HUES48 (cell line): ENCODE data around the gene EFR3B.
"Not testable (repeated sequence)": the region's sequence is repeated elsewhere in the genome, so short reads cannot be mapped to it uniquely, and the experiment has no call there.

Source experiments
- H3K27ac ChIP-seq: one replicate; pipeline ENCODE4 v1.7.0; 2013; ENCODE audit warnings: low read depth, low read length, inconsistent platforms
- H3K27me3 ChIP-seq: 2 replicates; pipeline ENCODE4 v1.6.1; 2013; ENCODE audit warnings: mild to moderate bottlenecking, low read length; ENCODE audit not compliant: control insufficient read depth, insufficient read depth
- H3K36me3 ChIP-seq: 2 replicates; pipeline ENCODE4 v1.6.1; 2013; ENCODE audit warnings: low read length; ENCODE audit not compliant: control insufficient read depth, insufficient read depth
- H3K4me1 ChIP-seq: 2 replicates; pipeline ENCODE4 v1.6.1; 2013; ENCODE audit warnings: mild to moderate bottlenecking, low read length; ENCODE audit not compliant: control insufficient read depth, insufficient read depth
- H3K4me3 ChIP-seq: 2 replicates; pipeline ENCODE4 v1.5.1; 2013; ENCODE audit warnings: mild to moderate bottlenecking, low read depth, low read length
- H3K9ac ChIP-seq: 2 replicates; pipeline ENCODE4 v1.6.1; 2013; ENCODE audit warnings: mild to moderate bottlenecking, low read depth, low read length, moderate library complexity
- H3K9me3 ChIP-seq: 2 replicates; pipeline ENCODE4 v1.6.1; 2013; ENCODE audit warnings: low read length; ENCODE audit not compliant: control insufficient read depth, insufficient read depth

EFR3B gene

DNA sequence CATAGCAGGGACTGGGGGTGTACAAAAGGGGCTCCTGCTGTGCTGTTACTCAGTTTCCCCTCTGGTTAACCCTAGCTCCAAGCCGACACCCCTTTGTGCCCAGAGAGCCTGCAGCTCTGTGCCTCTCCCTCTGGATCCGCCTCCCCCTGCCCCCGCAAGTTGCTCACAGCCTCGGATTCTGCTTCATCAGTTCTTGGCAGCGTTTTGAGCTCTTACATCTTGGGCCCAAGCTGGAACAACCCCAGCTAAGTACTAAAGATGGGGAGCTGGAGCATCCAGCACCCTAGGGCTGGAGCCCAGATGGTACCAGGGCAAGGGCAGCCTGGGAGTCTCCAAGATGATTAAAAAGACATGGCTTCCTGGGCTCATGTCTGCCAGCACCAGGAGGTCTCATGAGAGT, 85.8 kb downstream of the EFR3B start:
- Histone ChIP-seq H3K27ac (no peak overlapping the region), H3K36me3 (no peaks in the 10 kb centered on the region), H3K9me3 (no peaks in the 10 kb centered on the region), H3K4me1 (peaks cover 3% of the 10 kb centered on the region; the same call in 1 of the 2 replicates), H3K27me3 (peaks cover 20% of the 10 kb centered on the region), H3K9ac (no peak overlapping the region), H3K4me3 (no peak overlapping the region)

DNA sequence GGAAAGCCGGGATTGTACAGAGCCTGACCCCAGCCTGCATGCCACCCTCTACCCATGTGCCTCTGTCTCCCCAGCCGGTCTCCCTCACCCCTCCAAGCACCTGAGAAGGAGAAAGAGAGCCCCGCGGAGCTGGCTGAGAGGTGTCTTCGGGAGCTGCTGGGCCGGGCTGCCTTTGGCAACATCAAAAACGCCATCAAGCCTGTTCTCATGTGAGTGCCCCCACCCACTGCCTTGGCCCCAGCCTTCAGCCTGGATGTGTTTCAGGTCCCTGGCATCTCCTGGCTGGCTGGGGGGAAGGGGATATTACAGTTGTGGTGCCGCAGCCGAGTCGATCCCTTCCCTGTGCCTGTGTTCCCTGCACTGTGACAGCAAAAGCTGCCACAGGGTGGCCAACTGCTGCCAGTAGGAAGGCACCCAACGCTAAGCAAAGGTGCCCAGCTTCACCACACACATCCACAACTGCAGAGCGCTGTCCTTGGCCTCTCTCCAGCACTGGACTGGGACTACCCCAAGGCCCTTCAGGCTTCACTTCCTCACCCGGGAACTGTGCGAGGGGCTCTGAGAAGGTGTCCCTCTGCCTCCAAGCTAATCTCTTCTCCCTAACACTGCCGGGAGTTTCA, 88.1 kb downstream of the EFR3B start:
- Histone ChIP-seq H3K9me3 (no peaks in the 10 kb centered on the region), H3K4me1 (peaks cover 3% of the 10 kb centered on the region; the same call in 1 of the 2 replicates), H3K4me3 (no peak overlapping the region), H3K27me3 (peaks cover 27% of the 10 kb centered on the region), H3K36me3 (no peaks in the 10 kb centered on the region), H3K27ac (no peak overlapping the region), H3K9ac (no peak overlapping the region)

DNA sequence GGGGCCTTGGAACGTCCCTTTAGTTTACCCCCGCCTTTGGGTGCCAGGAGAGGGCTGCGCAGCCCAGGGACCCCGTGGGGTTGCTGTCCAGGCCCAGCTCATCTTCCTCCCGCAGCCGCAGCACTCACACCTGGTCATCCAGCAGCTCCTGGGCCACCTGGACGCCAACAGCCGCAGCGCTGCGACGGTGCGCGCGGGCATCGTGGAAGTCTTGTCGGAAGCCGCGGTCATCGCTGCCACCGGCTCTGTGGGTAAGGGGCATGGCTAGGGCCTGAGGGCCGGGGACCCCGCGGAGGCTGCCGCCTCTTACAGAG, 89.3 kb downstream of the EFR3B start:
- Histone ChIP-seq H3K36me3 (0 out of 2 replicates have a peak, but pooled peaks cover 6% of the 10 kb centered on the region), H3K27me3 (peaks cover 27% of the 10 kb centered on the region), H3K9me3 (no peaks in the 10 kb centered on the region), H3K4me1 (peaks cover 3% of the 10 kb centered on the region; the same call in 1 of the 2 replicates), H3K27ac (no peak overlapping the region), H3K9ac (no peak overlapping the region), H3K4me3 (peak overlapping the region; percentile 49)

DNA sequence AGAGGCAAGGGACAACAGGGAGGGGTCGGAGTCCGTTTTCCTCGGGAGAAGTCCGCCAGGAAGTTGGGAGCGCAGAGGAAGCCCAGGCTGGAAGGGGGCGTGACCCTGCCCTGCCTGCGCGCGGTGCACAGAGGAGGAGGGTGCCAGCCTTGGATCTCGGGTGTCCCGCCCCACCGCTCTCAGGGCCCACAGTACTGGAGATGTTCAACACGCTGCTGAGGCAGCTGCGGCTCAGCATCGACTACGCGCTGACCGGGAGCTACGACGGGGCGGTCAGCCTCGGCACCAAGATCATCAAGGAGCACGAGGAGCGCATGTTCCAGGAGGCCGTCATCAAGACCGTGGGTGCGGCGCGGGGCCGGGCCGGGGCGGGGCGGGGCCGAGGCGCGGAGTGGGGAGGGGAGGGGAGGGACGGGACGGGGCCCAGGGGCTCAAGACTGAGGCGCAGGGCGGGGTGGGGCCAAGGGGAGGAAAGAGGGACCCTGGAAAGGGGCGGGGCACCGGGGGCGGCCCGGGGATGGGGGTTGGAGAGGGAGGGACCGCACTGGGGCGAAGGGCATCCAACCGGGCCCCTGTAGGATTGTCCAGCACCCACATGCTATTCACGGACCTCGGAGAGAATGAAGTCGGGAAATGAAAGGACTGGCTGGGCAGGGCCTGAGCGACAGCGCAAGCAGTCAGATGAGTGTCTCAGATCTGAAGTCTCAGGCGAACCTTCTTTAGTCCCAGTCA, 89.9 kb downstream of the EFR3B start:
- Histone ChIP-seq H3K4me3 (peak overlapping the region; percentile 49), H3K4me1 (peaks cover 3% of the 10 kb centered on the region; the same call in 1 of the 2 replicates), H3K27ac (peak overlapping the region; percentile 40), H3K9me3 (no peaks in the 10 kb centered on the region), H3K36me3 (0 out of 2 replicates have a peak, but pooled peaks cover 6% of the 10 kb centered on the region), H3K27me3 (peaks cover 27% of the 10 kb centered on the region), H3K9ac (no peak overlapping the region)

DNA sequence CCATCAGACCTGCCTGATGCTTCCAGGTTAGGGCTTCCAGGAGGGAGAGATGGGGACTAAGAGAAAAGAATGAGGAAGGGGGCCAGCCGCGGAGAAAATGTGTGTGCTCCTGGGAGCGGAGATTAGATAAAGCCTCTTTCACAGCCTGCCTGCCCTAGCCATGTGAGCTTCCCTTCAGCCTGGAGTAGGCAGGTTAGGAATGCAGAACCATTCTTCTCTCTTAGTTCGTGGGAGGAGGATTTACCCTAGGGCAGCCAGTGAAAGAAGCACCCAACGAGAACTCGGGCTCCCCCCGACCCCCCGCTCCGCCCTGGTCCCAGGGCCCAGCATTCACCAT, 90.4 kb downstream of the EFR3B start:
- Histone ChIP-seq H3K27me3 (peaks cover 27% of the 10 kb centered on the region), H3K4me3 (peak overlapping the region; percentile 40)

DNA sequence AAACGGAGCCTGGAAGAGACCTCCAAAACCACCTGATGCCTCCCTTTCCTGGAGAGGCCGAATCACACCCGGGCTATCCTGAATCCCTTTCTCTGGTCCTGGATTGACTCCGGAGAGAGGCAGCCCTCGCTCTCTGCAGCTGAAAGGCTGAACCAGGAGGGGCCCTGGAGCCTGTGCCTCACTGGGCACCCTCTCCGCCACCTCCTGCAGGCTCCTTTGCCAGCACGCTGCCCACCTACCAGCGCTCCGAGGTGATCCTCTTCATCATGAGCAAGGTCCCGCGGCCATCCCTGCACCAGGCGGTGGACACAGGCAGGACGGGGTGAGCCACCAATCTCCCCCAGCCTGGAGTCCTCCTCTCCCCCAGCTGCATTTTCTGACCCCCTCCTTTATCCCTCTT, 90.8 kb downstream of the EFR3B start:
- Histone ChIP-seq H3K27me3 (peaks cover 27% of the 10 kb centered on the region), H3K36me3 (0 out of 2 replicates have a peak, but pooled peaks cover 6% of the 10 kb centered on the region), H3K4me1 (peaks cover 3% of the 10 kb centered on the region; the same call in 1 of the 2 replicates), H3K4me3 (no peak overlapping the region), H3K9ac (no peak overlapping the region), H3K27ac (peak overlapping the region; percentile 40), H3K9me3 (no peaks in the 10 kb centered on the region)

More for the DNA sequence above, 90.4 kb downstream of the EFR3B start:
- Histone ChIP-seq H3K27ac (peak overlapping the region; percentile 40), H3K36me3 (0 out of 2 replicates have a peak, but pooled peaks cover 6% of the 10 kb centered on the region), H3K9ac (no peak overlapping the region), H3K4me1 (peaks cover 3% of the 10 kb centered on the region; the same call in 1 of the 2 replicates), H3K9me3 (no peaks in the 10 kb centered on the region)

DNA sequence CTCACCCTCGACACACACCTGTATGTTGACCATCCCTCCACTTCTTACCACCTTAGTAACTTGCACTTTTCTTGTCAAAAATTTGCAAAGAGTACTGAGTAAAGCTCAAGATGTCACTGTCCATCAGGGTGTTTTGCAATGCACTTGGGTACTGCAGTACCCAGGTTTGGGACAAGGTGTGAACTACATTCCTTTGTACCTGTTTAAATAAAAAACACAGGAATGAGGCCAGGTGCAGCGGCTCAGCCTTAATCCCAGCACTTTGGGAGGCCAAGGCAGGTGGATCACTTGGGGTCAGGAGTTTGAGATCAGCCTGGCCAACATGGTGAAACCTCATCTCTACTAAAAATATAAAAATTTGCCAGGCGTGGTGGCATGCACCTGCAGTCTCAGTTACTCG, 98.7 kb downstream of the EFR3B start:
- not testable (repeated sequence) for H3K27ac ChIP-seq, H3K4me3 ChIP-seq, H3K9ac ChIP-seq, H3K27me3 ChIP-seq, H3K4me1 ChIP-seq, H3K9me3 ChIP-seq, H3K36me3 ChIP-seq

DNA sequence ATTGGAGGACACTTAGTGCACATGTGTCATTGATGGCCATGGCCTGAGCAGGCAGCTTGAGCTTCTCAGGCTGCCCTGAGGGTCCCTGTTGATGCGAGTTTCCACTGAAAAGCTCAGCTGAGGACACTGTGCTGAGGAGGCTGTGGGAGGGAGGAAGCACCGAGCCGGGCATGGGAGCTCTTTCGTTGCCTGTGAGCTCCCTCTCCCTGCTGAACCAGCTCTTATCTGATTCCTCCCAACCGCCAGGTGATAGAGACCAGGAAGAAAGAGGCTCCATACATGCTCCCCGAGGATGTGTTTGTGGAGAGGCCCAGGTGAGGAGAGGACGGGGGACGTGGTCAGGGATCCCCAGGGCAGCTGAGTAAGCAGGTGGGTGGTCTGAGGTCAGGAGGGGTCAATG, 99.2 kb downstream of the EFR3B start:
- Histone ChIP-seq H3K9me3 (no peaks in the 10 kb centered on the region), H3K4me3 (no peak overlapping the region)

DNA sequence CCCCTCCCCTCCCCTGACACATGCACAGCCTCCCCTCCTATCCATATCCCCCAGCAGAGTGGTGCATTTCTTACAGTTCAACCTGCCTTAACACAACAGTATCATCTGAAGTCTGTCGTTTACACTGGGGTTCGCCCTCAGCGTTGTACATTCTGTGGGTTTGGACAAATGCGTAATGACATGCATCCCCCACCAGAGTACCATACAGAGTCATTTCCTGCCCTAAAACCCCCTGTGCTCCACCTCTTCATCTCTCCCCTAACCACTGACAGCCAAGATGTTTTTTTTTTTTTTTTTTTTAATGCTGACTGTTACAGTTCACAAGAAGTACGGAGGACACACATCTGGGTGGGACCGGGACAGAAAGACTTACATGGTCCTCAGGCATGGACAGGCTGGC, 103.9 kb downstream of the EFR3B start:
- peaks cover 11% of the 10 kb centered on the region for H3K36me3 ChIP-seq
- H3K27ac ChIP-seq = no peak overlapping the region
- no peak overlapping the region for H3K4me3 ChIP-seq
- no peak overlapping the region for H3K9ac ChIP-seq
- no peaks in the 10 kb centered on the region for H3K4me1 ChIP-seq
- no peaks in the 10 kb centered on the region for H3K9me3 ChIP-seq
- H3K27me3 ChIP-seq = no peaks in the 10 kb centered on the region

More for the DNA sequence above, 99.2 kb downstream of the EFR3B start:
- Histone ChIP-seq H3K36me3 (peaks cover 7% of the 10 kb centered on the region), H3K9ac (no peak overlapping the region), H3K27me3 (no peaks in the 10 kb centered on the region), H3K4me1 (no peaks in the 10 kb centered on the region), H3K27ac (no peak overlapping the region)

DNA sequence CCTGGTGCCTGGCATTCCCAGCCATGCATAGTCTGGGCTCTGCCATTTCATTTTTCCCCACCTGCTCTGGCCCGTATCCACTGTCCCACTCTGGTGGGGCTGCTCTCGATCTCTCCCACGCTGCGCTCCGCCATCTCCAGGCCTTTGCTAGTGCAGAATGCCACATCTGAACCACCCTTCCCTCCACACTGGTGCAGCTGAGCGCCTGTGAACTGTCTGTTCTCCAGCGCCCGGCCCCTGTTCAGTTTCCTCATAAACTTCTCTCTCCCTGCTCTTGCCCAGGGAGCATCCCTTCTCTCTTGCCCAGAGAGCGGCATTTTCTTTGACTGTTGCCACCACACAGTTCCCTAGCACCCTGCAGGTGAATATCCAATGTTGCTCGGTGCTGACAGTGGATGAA, 105.0 kb downstream of the EFR3B start:
- Histone ChIP-seq H3K27ac (no peak overlapping the region), H3K36me3 (peaks cover 11% of the 10 kb centered on the region), H3K27me3 (no peaks in the 10 kb centered on the region), H3K4me1 (no peaks in the 10 kb centered on the region), H3K9ac (no peak overlapping the region), H3K9me3 (no peaks in the 10 kb centered on the region), H3K4me3 (no peak overlapping the region)

DNA sequence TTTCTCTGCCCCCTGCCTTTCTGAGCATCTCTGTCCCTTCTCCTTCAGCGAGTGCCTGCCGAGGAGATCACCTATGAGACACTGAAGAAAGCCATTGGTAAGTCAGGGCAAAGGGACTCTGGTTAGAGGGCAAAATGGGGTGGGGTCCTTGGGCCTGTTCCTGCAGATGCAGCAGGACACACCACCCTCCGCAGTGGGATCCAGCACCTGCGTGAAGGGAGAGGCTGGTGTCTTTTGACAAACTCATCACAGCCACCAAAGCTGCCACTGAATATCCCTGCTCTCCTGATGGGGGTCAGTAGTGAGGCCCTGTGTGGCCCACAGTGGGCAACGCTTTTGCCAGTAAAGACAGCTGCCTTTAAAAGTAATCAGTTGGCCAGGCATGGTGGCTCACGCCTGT, 107.8 kb downstream of the EFR3B start:
- Histone ChIP-seq H3K4me1 (no peaks in the 10 kb centered on the region), H3K27me3 (no peaks in the 10 kb centered on the region), H3K9ac (no peak overlapping the region), H3K4me3 (no peak overlapping the region), H3K27ac (no peak overlapping the region), H3K9me3 (no peaks in the 10 kb centered on the region), H3K36me3 (peaks cover 10% of the 10 kb centered on the region)
